MM.1S (cell line): ENCODE measurements around the gene ANO10.

Source experiments
- DNase-seq: peaks from one replicate; pipeline ENCODE4 v3.0.0-alpha.2; 2015
- H2AFZ ChIP-seq: fragments of 300-600 bp; sonication (generic); 2 replicates; pipeline ENCODE4 v1.6.0; 2016; ENCODE audit warnings: antibody characterized with exemption, low read length
- H3F3A ChIP-seq: fragments of 300-600 bp; sonication (generic); 2 replicates; pipeline ENCODE4 v1.6.1; 2016; ENCODE audit warnings: mild to moderate bottlenecking, antibody characterized with exemption, low read length, moderate library complexity, mixed read lengths; ENCODE audit not compliant: insufficient read depth
- H3K27ac ChIP-seq: fragments of 300-600 bp; sonication (generic); 2 replicates; pipeline ENCODE4 v1.5.1; 2016; ENCODE audit warnings: mild to moderate bottlenecking, low read length
- H3K27me3 ChIP-seq: fragments of 300-600 bp; sonication (generic); replicated peaks from 2 replicates; pipeline ENCODE4 v1.6.0; 2016; ENCODE audit warnings: low read length; ENCODE audit not compliant: insufficient read depth
- H3K36me3 ChIP-seq: fragments of 300-600 bp; sonication (generic); replicated peaks from 2 replicates; pipeline ENCODE4 v1.6.1; 2016; ENCODE audit warnings: mild to moderate bottlenecking, low read length, mixed read lengths; ENCODE audit not compliant: insufficient read depth
- H3K4me1 ChIP-seq: fragments of 300-600 bp; sonication (generic); 2 replicates; pipeline ENCODE4 v1.6.1; 2016; ENCODE audit warnings: low read length, mixed read lengths
- H3K4me2 ChIP-seq: fragments of 300-600 bp; sonication (generic); 2 replicates; pipeline ENCODE4 v1.6.0; 2016; ENCODE audit warnings: low read depth, low read length
- H3K4me3 ChIP-seq: fragments of 300-600 bp; sonication (generic); 2 replicates; pipeline ENCODE4 v1.5.1; 2016; ENCODE audit warnings: low read length, mixed read lengths
- H3K79me2 ChIP-seq: fragments of 300-600 bp; sonication (generic); 2 replicates; pipeline ENCODE4 v1.6.1; 2016; ENCODE audit warnings: mixed run types, low read length, mixed read lengths
- H3K9ac ChIP-seq: fragments of 300-600 bp; sonication (generic); 2 replicates; pipeline ENCODE4 v1.6.1; 2016; ENCODE audit warnings: low read length, mixed read lengths
- H3K9me2 ChIP-seq: fragments of 300-600 bp; sonication (generic); replicated peaks from 2 replicates; pipeline ENCODE4 v1.6.1; 2016; ENCODE audit warnings: mild to moderate bottlenecking, low read length, mixed read lengths; ENCODE audit not compliant: insufficient read depth
- H3K9me3 ChIP-seq: fragments of 300-600 bp; sonication (generic); replicated peaks from 2 replicates; pipeline ENCODE4 v1.6.1; 2016; ENCODE audit warnings: mild to moderate bottlenecking, low read length, mixed read lengths; ENCODE audit not compliant: insufficient read depth
- H4K20me1 ChIP-seq: fragments of 300-600 bp; sonication (generic); 2 replicates; pipeline ENCODE4 v1.6.1; 2016; ENCODE audit warnings: mild to moderate bottlenecking, low read length, moderate library complexity, mixed read lengths; ENCODE audit not compliant: insufficient read depth
- CTCF ChIP-seq: fragments of 300-600 bp; sonication (generic); IDR thresholded peaks from 2 replicates; pipeline ENCODE4 v1.5.1; 2016; ENCODE audit warnings: antibody characterized with exemption, low read length, mixed read lengths
- EZH2 ChIP-seq: fragments of 300-600 bp; sonication (generic); optimal IDR thresholded peaks from 2 replicates; pipeline ENCODE3; 2017; ENCODE audit warnings: low read depth, mild to moderate bottlenecking, antibody characterized with exemption, low read length, mixed read lengths
- EZH2phosphoT487 ChIP-seq: fragments of 300-600 bp; sonication (generic); IDR thresholded peaks from 2 replicates; pipeline ENCODE4 v1.6.1; 2018; ENCODE audit warnings: antibody characterized with exemption, low read length

ANO10 gene

GRCh38 chr3:43338295-43338694 lies 283.5 kb downstream of the ANO10 start:
- Histone ChIP-seq H3K4me1 (no peaks in the 10 kb centered on the region), H3K9me2 (no peaks in the 10 kb centered on the region), H3K27ac (no peak overlapping the region), H3K4me3 (no peak overlapping the region), H4K20me1 (no peaks in the 10 kb centered on the region), H3K9ac (no peak overlapping the region), H3K27me3 (no peaks in the 10 kb centered on the region), H3K36me3 (peaks cover 44% of the 10 kb centered on the region), H3K79me2 (peaks cover 24% of the 10 kb centered on the region), H3K9me3 (peaks cover 7% of the 10 kb centered on the region; the same call in 1 of the 2 replicates), H3F3A (no peaks in the 10 kb centered on the region), H3K4me2 (no peak overlapping the region), H2AFZ (no peak overlapping the region)
- no peak for TF ChIP-seq EZH2
- TF ChIP-seq CTCF: no peak
- no peak for TF ChIP-seq EZH2phosphoT487
- DNase-seq: no peak

- no peak overlapping the region for H2AFZ ChIP-seq
- H3K9me2 ChIP-seq: no peaks in the 10 kb centered on the region
- no peak overlapping the region for H3K4me3 ChIP-seq
- no peak overlapping the region for H3K9ac ChIP-seq
- no peak overlapping the region for H3K4me2 ChIP-seq
- no peaks in the 10 kb centered on the region for H3K4me1 ChIP-seq
- peaks cover 43% of the 10 kb centered on the region for H3K79me2 ChIP-seq
- TF ChIP-seq EZH2 (no peak), CTCF (no peak), EZH2phosphoT487 (no peak)
- H4K20me1 ChIP-seq: no peaks in the 10 kb centered on the region
- no peaks in the 10 kb centered on the region for H3K27me3 ChIP-seq
- peaks cover 7% of the 10 kb centered on the region; the same call in 1 of the 2 replicates for H3K9me3 ChIP-seq
- H3K27ac ChIP-seq: no peak overlapping the region
- H3F3A ChIP-seq: no peaks in the 10 kb centered on the region; the same call in 1 of the 2 replicates
- peaks cover 40% of the 10 kb centered on the region for H3K36me3 ChIP-seq
- DNase-seq: no peak
Observed at GRCh38 chr3:43335799-43336198, 286.0 kb downstream of the ANO10 start.

GRCh38 chr3:43334976-43335375 lies 286.8 kb downstream of the ANO10 start:
- H3K27ac ChIP-seq: no peak overlapping the region
- no peak overlapping the region for H3K4me3 ChIP-seq

More at GRCh38 chr3:43334976-43335375, 286.8 kb downstream of the ANO10 start:
- H3K36me3 ChIP-seq: peaks cover 36% of the 10 kb centered on the region
- no peaks in the 10 kb centered on the region; the same call in 1 of the 2 replicates for H3F3A ChIP-seq
- H3K79me2 ChIP-seq: peaks cover 49% of the 10 kb centered on the region
- H4K20me1 ChIP-seq: no peaks in the 10 kb centered on the region
- H3K4me1 ChIP-seq: no peaks in the 10 kb centered on the region
- H3K9me3 ChIP-seq: peaks cover 7% of the 10 kb centered on the region; the same call in 1 of the 2 replicates
- H3K4me2 ChIP-seq: no peak overlapping the region
- no peak overlapping the region for H3K9ac ChIP-seq
- TF ChIP-seq EZH2phosphoT487: no peak
- no peak for TF ChIP-seq CTCF
- no peak for TF ChIP-seq EZH2
- H3K27me3 ChIP-seq: no peaks in the 10 kb centered on the region
- no peak overlapping the region for H2AFZ ChIP-seq
- no peak for DNase-seq
- no peaks in the 10 kb centered on the region for H3K9me2 ChIP-seq
